HEK293T (cell line): ENCODE results near the gene PRAMEF12.

Experiments used
- ARNT ChIP-seq: fragments of 450-650 bp; IDR thresholded peaks from 2 replicates; pipeline ENCODE4 v1.6.1; 2017; ENCODE audit warnings: mild to moderate bottlenecking
- BHLHE40 ChIP-seq: fragments of 450-650 bp; IDR thresholded peaks from 2 replicates; pipeline ENCODE4 v1.6.1; 2016; ENCODE audit warnings: mild to moderate bottlenecking, moderate library complexity, borderline replicate concordance
- CTBP1 ChIP-seq: fragments of 450-650 bp; IDR thresholded peaks from 2 replicates; pipeline ENCODE4 v1.6.1; 2016; ENCODE audit warnings: borderline replicate concordance
- ELF4 ChIP-seq: fragments of 450-650 bp; IDR thresholded peaks from 2 replicates; pipeline ENCODE4 v1.6.1; 2017; ENCODE audit warnings: antibody characterized with exemption
- FOXA1 ChIP-seq: fragments of 450-650 bp; IDR thresholded peaks from 2 replicates; pipeline ENCODE4 v1.6.1; 2016; ENCODE audit warnings: mild to moderate bottlenecking
- FOXK2 ChIP-seq: fragments of 450-650 bp; IDR thresholded peaks from 2 replicates; pipeline ENCODE4 v1.6.1; 2016; ENCODE audit warnings: mild to moderate bottlenecking
- FOXM1 ChIP-seq: fragments of 450-650 bp; IDR thresholded peaks from 2 replicates; pipeline ENCODE4 v1.6.1; 2017; ENCODE audit warnings: mild to moderate bottlenecking, borderline replicate concordance
- HDGF ChIP-seq: fragments of 450-650 bp; IDR thresholded peaks from 2 replicates; pipeline ENCODE4 v1.6.1; 2017; ENCODE audit warnings: antibody characterized with exemption, borderline replicate concordance
- L3MBTL2 ChIP-seq: fragments of 450-650 bp; conservative IDR thresholded peaks from 2 replicates; pipeline ENCODE4 v1.6.1; 2016; ENCODE audit warnings: mild to moderate bottlenecking
- SUZ12 ChIP-seq: fragments of 450-650 bp; IDR thresholded peaks from 2 replicates; pipeline ENCODE4 v1.6.1; 2016; ENCODE audit warnings: mild to moderate bottlenecking
- TARDBP ChIP-seq: fragments of 450-650 bp; IDR thresholded peaks from 2 replicates; pipeline ENCODE4 v1.6.1; 2016
- ZNF384 ChIP-seq: fragments of 450-650 bp; IDR thresholded peaks from 2 replicates; pipeline ENCODE4 v1.6.1; 2016

- TF ChIP-seq ELF4, result no peak
- no peak for TF ChIP-seq SUZ12
- TF ChIP-seq HDGF, result no peak
- TF ChIP-seq BHLHE40, result no peak
- no peak for TF ChIP-seq TARDBP
- TF ChIP-seq ZNF384, result no peak
- no peak for TF ChIP-seq FOXA1
- TF ChIP-seq FOXK2, result no peak
- TF ChIP-seq L3MBTL2, result no peak
- TF ChIP-seq ARNT, result no peak
- TF ChIP-seq CTBP1, result no peak
- TF ChIP-seq FOXM1, result no peak
Observed at GRCh38 chr1:12757836-12758235, 15.7 kb upstream of the PRAMEF12 start.
